ENCODE results near the gene WASHC2C.
"Not testable (repeated sequence)": the region's sequence is repeated elsewhere in the genome, so short reads cannot be mapped to it uniquely, and the experiment has no call there.

Gene WASHC2C

GRCh38 chr10:45809837-45810236, 82.8 kb downstream of the WASHC2C start:
- no peak for TF ChIP-seq CTCF (IDR thresholded peaks at IDR 0.05)
- Histone ChIP-seq H3K27ac (no peak overlapping the region), H3K4me3 (no peak overlapping the region)
- DNase-seq (ENCODE audit: low spot score) = no peak

GRCh38 chr10:45811075-45811474, 84.0 kb downstream of the WASHC2C start:
- Histone ChIP-seq H3K27ac (no peak overlapping the region), H3K4me3 (no peak overlapping the region)
- no peak for TF ChIP-seq CTCF (IDR thresholded peaks at IDR 0.05)
- DNase-seq (ENCODE audit: low spot score) = no peak

- not testable (repeated sequence) for H3K27ac ChIP-seq; DNase-seq (ENCODE audit: low spot score); H3K4me3 ChIP-seq
Observed at GRCh38 chr10:45812959-45813358, 85.9 kb downstream of the WASHC2C start.

- not testable (repeated sequence) for DNase-seq (ENCODE audit: low spot score); H3K4me3 ChIP-seq; H3K27ac ChIP-seq
Observed at GRCh38 chr10:45814146-45814545, 87.1 kb downstream of the WASHC2C start.

- H3K27ac ChIP-seq = no peak overlapping the region
- DNase-seq (ENCODE audit: low spot score) = no peak
- no peak overlapping the region for H3K4me3 ChIP-seq
- TF ChIP-seq CTCF (IDR thresholded peaks at IDR 0.05) = no peak
Observed at GRCh38 chr10:45817130-45817859, 90.2 kb downstream of the WASHC2C start.

- no peak for TF ChIP-seq CTCF (IDR thresholded peaks at IDR 0.05)
- no peak overlapping the region for H3K27ac ChIP-seq
- no peak for DNase-seq (ENCODE audit: low spot score)
- no peak overlapping the region for H3K4me3 ChIP-seq
Observed at GRCh38 chr10:45817912-45818311, 90.8 kb downstream of the WASHC2C start.

GRCh38 chr10:45819552-45819951, 92.5 kb downstream of the WASHC2C start:
- Histone ChIP-seq H3K27ac (no peak overlapping the region), H3K4me3 (no peak overlapping the region)
- no peak for DNase-seq (ENCODE audit: low spot score)
- no peak for TF ChIP-seq CTCF (IDR thresholded peaks at IDR 0.05)

- not testable (repeated sequence) for H3K27ac ChIP-seq; DNase-seq (ENCODE audit: low spot score); H3K4me3 ChIP-seq
Observed at GRCh38 chr10:45820107-45820830, 93.2 kb downstream of the WASHC2C start.

GRCh38 chr10:45822918-45823317, 95.9 kb downstream of the WASHC2C start:
- not testable (repeated sequence) for H3K27ac ChIP-seq; DNase-seq (ENCODE audit: low spot score)

More at GRCh38 chr10:45822918-45823317, 95.9 kb downstream of the WASHC2C start:
- H3K4me3 ChIP-seq = not testable (repeated sequence)

All from coronary artery (tissue), 2 donors.